HG03378 (cell line): ENCODE results near the gene HTR3D.
"Not testable (repeated sequence)": the region's sequence is repeated elsewhere in the genome, so short reads cannot be mapped to it uniquely, and the experiment has no call there.

Experiments
- ATAC-seq: cut with Tn5 transposase; IDR thresholded peaks from one replicate; pipeline ENCODE4 v1.9.1; 2021; ENCODE audit warnings: mild to moderate bottlenecking, moderate library complexity; ENCODE audit not compliant: unreplicated experiment

HTR3D gene

GRCh38 chr3:184015381-184016019, 16.0 kb upstream of the HTR3D start:
- ATAC-seq = no peak

GRCh38 chr3:184016169-184016570, 15.4 kb upstream of the HTR3D start:
- ATAC-seq = no peak

GRCh38 chr3:184016811-184017671, 14.5 kb upstream of the HTR3D start:
- peak; percentile 27 for ATAC-seq

- peak; percentile 93 for ATAC-seq
These were observed 13.7 kb upstream of the HTR3D start, which contains the start of gene ABCC5 for GRCh38 chr3:184017672-184018423. TSS of gene ABCC5 (minus strand) at chr3:184017884. CDS start at chr3:184014392, 3,492 bp downstream.

GRCh38 chr3:184018424-184018973, 13.0 kb upstream of the HTR3D start:
- ATAC-seq = no peak

- ATAC-seq = no peak
These were observed 9.2 kb upstream of the HTR3D start for GRCh38 chr3:184022323-184022722.

- ATAC-seq = not testable (repeated sequence)
These were observed 6.3 kb upstream of the HTR3D start for GRCh38 chr3:184025256-184025655.

GRCh38 chr3:184028275-184028890, 3.2 kb upstream of the HTR3D start:
- ATAC-seq = not testable (repeated sequence)

GRCh38 chr3:184029443-184029842, 2.1 kb upstream of the HTR3D start:
- no peak for ATAC-seq

- no peak for ATAC-seq
These were observed 1.0 kb upstream of the HTR3D start for GRCh38 chr3:184030536-184030935.

- ATAC-seq = no peak
These were observed 6.3 kb downstream of the HTR3D start for GRCh38 chr3:184037816-184038215.

- ATAC-seq = not testable (repeated sequence)
These were observed 6.8 kb downstream of the HTR3D start for GRCh38 chr3:184038307-184038706.

GRCh38 chr3:184039414-184039813, 7.9 kb downstream of the HTR3D start:
- no peak for ATAC-seq

GRCh38 chr3:184040010-184040409, 8.5 kb downstream of the HTR3D start:
- ATAC-seq = no peak

GRCh38 chr3:184042617-184043016, 11.1 kb downstream of the HTR3D start:
- ATAC-seq = no peak

- no peak for ATAC-seq
These were observed 14.5 kb downstream of the HTR3D start for GRCh38 chr3:184045995-184046394.

- no peak for ATAC-seq
These were observed 18.8 kb downstream of the HTR3D start for GRCh38 chr3:184050217-184050847.

- no peak for ATAC-seq
These were observed 21.2 kb downstream of the HTR3D start, which contains the start of gene HTR3C for GRCh38 chr3:184052767-184053166. TSS of gene HTR3C (plus strand) at chr3:184053047. CDS start at chr3:184053081, 34 bp downstream.

- no peak for ATAC-seq
These were observed 26.5 kb downstream of the HTR3D start for GRCh38 chr3:184058029-184058428.

GRCh38 chr3:184059424-184059823, 27.9 kb downstream of the HTR3D start:
- no peak for ATAC-seq
